NK-92 (cell line): ENCODE results near the gene SRMS.
"Not testable (repeated sequence)": the region's sequence is repeated elsewhere in the genome, so short reads cannot be mapped to it uniquely, and the experiment has no call there.

ENCODE experiments used
- DNase-seq: peaks from one replicate; lab custom pipeline; 2025; ENCODE audit not compliant: unreplicated experiment; lab: John Stamatoyannopoulos, UW

Gene SRMS

GRCh38 chr20:63579017-63579694, 31.6 kb upstream of the SRMS start:
- no peak for DNase-seq

DNA sequence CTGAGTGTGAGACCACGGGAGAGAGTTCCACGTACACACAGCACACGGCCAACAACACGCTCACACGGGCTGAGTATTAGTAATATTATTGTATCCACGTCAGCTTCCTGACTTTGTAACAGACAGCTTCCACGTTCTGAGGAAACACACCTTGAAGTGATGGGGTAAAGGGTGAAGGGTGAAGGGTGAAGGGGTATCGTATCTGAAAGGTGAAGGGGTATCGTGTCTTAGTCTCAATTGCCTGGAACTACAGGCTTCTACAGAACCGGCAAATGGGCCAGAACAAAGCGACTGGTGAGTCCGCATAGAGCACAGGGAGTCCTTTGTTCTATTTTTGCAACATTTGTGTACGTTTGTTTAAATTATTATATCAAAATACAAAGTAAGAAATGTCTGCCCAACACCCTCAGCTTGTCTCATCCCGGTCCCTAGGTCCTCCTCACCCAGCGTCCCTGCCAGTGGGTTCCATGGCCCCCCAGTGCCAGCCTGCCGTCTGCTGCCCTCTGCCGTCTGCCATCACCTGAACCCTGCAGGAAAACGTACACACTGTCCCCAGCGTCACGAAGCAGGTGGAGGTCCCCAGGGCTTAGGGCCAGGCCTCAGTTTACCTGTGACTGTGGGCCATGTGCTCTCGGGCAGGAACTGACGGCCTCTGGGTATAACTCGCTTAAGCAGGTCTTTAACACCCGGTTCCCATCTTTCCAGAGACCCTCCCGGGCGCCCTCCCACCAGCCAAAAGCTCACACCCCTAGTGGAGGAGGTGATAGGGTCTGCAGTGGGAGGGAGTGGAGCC, 30.9 kb upstream of the SRMS start:
- no peak for DNase-seq

- no peak for DNase-seq
Measured at GRCh38 chr20:63577317-63577894, 29.9 kb upstream of the SRMS start.

GRCh38 chr20:63576311-63576710, 28.8 kb upstream of the SRMS start:
- no peak for DNase-seq

- DNase-seq = no peak
Measured at GRCh38 chr20:63574829-63575743, 27.5 kb upstream of the SRMS start.

- DNase-seq = no peak
Measured at GRCh38 chr20:63574156-63574828, 26.7 kb upstream of the SRMS start, which contains the start of gene HELZ2. Gene HELZ2 (minus strand): TSS chr20:63574239. CDS start chr20:63572385, 1,854 bp downstream.

- DNase-seq = no peak
Measured at GRCh38 chr20:63573647-63574131, 26.1 kb upstream of the SRMS start.

DNA sequence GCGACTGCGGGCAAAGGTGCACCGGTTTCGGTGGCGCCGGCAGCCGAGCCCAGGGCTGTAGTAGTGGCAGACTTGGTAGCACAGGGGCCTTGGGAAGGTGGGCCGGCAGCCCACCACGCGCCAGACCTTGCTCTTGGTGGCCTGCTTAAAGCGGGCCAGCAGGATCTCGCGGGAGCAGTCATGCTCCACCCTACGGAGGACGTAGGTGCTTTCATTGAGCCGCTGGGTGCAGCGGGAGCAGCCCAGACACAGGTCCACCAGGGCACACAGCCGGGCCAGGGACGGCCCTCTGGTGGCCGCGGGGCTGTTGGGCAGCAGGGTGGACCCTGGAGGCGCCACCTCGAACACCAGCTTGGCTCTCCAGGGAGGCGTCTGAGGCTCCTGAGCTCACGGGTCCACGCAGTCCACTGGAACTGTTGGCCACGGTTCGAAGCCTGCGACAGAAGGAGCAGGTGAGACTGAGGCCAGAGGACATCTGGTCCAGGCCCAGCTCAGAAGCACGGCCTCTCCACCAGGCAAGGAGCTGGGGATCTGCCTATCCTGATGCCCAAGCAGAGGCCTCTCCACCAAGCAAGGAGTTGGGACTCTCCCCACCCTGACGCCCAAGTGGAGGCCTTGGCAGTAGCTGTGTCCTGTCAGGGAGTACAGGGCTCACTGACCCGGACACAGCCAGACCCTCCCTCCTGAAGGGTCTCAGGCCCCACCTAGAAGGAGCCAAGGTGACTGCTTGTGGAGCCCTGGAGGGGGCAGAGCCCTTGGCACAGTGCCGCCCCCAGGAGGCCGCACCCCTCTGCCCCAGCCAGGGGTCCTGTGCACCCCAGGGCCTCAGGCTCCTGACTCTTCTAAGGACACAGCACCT, 25.5 kb upstream of the SRMS start:
- no peak for DNase-seq

- no peak for DNase-seq
Measured at GRCh38 chr20:63572071-63572787, 24.7 kb upstream of the SRMS start.

DNA sequence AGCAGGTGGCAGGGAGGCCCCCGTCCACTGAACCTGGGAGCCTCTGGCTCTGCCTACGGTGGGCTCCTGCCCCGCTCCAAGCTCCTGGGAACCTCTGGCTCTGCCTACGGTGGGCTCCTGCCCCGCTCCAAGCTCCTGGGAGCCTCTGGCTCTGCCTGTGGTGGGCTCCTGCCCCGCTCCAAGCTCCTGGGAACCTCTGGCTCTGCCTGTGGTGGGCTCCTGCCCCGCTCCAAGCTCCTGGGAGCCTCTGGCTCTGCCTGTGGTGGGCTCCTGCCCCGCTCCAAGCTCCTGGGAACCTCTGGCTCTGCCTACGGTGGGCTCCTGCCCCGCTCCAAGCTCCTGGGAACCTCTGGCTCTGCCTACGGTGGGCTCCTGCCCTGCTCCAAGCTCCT, 23.5 kb upstream of the SRMS start:
- not testable (repeated sequence) for DNase-seq

DNA sequence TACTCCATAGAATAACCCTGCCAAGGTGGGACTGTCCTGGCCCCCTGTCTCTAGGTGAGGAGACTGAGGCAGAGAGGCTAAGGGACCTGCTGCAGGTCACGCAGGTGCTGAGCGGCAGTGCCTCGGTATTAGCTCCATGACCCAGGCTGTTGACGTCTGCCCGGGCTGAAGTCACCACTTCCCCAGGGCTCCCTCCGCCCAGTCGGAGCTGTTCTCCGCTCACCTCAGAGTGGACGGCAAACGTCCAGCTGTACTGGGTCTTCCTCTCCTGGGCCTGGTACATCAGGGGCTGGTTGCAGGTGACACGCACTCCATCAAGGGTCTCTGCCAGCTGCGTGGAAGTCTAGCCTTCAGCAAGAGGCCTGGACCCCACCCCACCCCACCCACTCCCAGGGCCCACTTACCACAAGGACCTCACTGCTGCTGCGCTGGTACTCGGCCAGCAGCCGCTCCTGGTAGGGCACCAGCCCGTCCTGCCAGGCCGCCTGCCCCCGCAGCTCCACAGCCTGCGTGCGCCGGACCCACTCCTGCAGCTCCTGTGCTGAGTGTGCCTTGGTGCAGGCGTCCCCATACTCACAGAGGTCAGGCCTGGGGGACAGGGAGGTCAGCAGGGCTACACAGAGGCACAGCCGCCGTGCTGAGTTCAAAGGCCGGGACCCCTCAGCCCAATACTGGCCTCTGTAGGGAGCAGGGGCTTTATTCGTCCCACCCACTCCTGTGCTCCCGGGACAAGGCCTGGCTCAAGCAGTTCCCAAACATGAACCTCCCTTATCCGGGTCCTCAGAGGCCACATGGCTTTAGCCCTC, 22.9 kb upstream of the SRMS start:
- no peak for DNase-seq

GRCh38 chr20:63568986-63569949, 21.7 kb upstream of the SRMS start:
- no peak for DNase-seq

GRCh38 chr20:63568170-63568981, 20.8 kb upstream of the SRMS start:
- no peak for DNase-seq

DNA sequence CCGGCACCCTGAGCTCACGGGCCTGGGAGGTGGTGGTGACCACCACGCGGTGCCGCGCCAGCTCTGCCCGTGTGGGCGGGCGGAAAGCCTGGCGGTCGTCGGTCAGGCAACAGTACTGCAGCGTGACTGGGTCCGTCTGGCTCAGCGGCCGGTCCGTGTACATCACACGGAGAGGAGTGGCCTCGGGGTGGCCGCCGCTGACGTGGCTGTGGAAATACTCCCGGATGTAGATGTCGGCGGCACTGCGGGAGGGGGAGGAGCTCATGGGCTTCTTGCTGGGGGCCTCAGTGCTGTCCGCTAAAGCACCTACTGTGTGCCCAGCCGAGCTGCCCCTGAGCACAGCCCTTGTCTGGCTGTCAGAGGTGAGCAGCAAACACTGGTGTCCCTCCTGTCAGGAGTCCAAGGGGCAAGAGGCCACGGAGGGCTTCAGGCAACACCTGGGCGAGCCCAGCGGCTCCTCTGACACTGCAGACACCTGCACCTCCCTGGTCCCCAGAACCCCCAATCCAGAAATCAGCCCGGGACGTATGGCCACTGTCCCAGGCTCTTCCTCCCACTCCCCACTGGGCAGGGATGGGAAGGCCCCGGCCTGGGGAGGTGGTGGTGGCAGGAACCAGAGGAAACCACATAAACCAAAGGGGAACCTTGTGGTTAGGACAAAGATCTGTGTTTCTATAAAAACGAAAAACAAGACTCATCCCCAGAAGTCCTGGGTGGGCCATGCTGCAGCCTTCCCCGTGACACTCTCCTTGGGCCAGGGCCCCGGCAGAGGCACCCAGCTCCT, 20.0 kb upstream of the SRMS start:
- no peak for DNase-seq

DNA sequence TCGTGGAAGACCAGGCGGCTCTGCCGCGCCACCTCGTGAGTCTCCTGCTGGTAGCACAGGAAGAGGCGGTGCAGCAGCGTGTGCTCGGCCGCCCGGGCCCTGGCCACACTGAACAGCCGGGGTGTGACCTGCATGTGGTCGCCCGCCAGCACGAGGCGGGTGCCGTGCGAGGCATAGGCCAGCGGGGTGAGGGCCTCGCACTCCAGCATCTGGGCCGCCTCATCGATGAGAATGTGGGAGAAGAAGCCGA, 19.5 kb upstream of the SRMS start:
- no peak for DNase-seq
